Measurements from ENCODE around the gene U2AF2. TPM values are rescaled to one million over a fixed set of nuclear protein-coding genes. Genes with fewer than 3 reads are reported as not detected.

The U2AF2 gene
- total RNA-seq, 1 donor from 2014 or later, result 140 TPM

DNA sequence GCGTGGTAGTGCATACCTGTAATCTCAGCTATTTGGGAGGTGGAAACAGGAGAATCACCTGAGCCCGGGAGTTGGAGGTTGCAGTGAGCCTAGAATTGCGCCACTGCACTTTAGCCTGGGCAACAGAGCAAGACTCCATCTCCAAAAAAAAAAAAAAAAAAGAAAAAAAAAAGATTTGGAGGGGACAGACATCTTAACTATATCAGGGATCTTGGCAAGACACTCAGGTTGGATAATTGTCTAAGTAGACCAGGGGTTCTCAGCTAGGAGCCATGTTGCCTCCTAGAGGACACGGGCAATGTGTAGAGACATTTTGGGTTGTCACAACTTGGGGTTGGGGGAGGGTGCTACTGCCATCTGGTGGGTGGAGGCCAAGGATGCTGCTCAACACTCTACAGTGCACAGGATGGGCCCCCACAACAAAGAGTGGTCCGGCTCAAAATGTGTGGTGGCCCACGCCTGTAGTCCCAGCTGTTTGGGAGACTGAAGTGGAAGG is 15.9 kb upstream of the U2AF2 start:
- no peak for DNase-seq (ENCODE audit: low read depth)
- no peak overlapping the region for H3K4me3 ChIP-seq (ENCODE audit: low read depth, low read length)
- no peak for FAIRE-seq
- TF ChIP-seq, protein P1, sequence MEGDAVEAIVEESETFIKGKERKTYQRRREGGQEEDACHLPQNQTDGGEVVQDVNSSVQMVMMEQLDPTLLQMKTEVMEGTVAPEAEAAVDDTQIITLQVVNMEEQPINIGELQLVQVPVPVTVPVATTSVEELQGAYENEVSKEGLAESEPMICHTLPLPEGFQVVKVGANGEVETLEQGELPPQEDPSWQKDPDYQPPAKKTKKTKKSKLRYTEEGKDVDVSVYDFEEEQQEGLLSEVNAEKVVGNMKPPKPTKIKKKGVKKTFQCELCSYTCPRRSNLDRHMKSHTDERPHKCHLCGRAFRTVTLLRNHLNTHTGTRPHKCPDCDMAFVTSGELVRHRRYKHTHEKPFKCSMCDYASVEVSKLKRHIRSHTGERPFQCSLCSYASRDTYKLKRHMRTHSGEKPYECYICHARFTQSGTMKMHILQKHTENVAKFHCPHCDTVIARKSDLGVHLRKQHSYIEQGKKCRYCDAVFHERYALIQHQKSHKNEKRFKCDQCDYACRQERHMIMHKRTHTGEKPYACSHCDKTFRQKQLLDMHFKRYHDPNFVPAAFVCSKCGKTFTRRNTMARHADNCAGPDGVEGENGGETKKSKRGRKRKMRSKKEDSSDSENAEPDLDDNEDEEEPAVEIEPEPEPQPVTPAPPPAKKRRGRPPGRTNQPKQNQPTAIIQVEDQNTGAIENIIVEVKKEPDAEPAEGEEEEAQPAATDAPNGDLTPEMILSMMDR (IDR thresholded peaks at IDR 0.05; ENCODE audit: insufficient read depth, low read length, severe bottlenecking), result peak; percentile 50
- no peaks in the 10 kb centered on the region for H3K36me3 ChIP-seq (ENCODE audit: control insufficient read depth, insufficient read depth, low read length)
- H3K27me3 ChIP-seq (ENCODE audit: control insufficient read depth, insufficient read depth, low read length), result no peaks in the 10 kb centered on the region

DNA sequence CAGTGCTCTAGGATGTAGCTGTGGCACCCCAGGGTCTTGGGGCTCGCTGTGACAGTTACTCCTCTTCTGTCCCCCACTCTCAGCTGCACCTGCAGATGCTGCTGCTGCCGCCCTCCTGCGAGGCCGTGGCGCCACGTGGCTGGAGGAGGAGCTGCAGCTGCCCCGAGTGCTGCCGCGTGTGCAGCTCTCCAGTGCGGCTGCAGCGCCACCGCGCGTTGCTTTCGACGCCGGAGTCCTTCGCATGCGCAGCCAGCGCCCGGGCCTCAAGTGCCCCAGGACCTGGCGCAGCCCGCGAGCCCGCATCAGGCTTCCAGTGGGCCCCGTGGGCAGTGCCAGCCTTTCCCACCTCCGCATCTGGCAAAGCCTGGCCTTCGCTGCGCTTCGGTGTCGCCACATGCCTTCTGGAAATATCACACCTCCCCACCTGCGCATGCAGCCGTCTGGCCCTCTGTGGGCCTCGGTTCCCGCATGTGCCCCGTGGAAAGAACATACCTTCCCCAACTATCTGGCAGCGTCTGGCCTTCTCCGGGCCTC is 14.7 kb upstream of the U2AF2 start:
- Histone ChIP-seq H3K36me3 (ENCODE audit: control insufficient read depth, insufficient read depth, low read length) (peaks cover 3% of the 10 kb centered on the region), H3K27me3 (ENCODE audit: control insufficient read depth, insufficient read depth, low read length) (no peaks in the 10 kb centered on the region), H3K4me3 (ENCODE audit: low read depth, low read length) (peak overlapping the region; percentile 50)
- DNase-seq (ENCODE audit: low read depth), result no peak
- FAIRE-seq, result no peak
- TF ChIP-seq, protein P1 (IDR thresholded peaks at IDR 0.05; ENCODE audit: insufficient read depth, low read length, severe bottlenecking), result peak; percentile 74

DNA sequence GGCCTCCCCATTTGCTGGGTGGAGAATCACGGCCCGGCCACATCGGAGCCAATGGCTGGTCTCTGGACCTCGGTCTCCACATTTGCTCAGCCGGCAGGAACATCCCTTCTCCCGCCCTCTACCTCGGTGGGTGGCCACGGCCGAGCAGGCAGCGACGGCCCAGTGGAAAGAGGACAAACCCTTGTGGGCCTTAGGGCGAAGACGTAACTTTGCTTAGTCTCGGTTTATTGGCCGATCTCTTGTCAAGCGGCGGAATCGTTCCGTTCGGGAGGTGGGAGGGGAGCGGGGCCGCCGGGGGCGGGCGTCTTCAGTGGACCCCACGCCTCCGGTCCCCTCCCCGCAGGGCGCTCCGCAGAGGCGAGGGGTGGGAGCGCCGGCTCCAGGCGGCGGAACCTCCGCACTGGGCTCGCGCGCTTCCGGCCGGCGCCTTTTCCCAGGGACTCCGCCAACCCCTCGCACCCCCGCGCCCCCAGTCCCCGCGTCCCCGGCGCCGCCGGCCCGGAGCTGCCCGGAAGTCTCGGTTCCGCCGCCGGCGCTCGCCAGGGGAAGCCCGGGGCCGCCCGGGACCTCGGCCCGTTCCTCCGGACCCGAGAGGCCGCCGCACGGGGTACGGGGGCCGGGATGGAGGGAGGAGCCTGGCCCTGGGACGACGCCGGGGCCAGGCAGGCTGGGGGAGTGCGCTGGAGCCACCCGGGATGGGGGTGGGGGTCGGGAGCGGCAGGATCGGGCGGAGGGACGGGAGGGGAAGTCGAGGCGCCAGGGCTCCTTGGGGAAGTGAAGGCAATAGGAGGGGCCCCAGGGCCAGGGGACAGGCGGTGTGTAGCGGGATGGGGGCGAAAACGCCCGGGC is 14.0 kb upstream of the U2AF2 start, which contains the start of gene ZNF580:
ZNF580 (plus strand) TSS at position 426 of the 849 bp plus-strand sequence. CDS start 1,507 bp downstream, outside the sequence.
- Histone ChIP-seq H3K36me3 (ENCODE audit: control insufficient read depth, insufficient read depth, low read length) (peaks cover 3% of the 10 kb centered on the region), H3K4me3 (ENCODE audit: low read depth, low read length) (peak within 1 kb of the TSS; percentile 50), H3K27me3 (ENCODE audit: control insufficient read depth, insufficient read depth, low read length) (no peaks in the 10 kb centered on the region)
- TF ChIP-seq, protein P1 (IDR thresholded peaks at IDR 0.05; ENCODE audit: insufficient read depth, low read length, severe bottlenecking), result no peak
- FAIRE-seq (no peak), DNase-seq (ENCODE audit: low read depth) (no peak)

DNA sequence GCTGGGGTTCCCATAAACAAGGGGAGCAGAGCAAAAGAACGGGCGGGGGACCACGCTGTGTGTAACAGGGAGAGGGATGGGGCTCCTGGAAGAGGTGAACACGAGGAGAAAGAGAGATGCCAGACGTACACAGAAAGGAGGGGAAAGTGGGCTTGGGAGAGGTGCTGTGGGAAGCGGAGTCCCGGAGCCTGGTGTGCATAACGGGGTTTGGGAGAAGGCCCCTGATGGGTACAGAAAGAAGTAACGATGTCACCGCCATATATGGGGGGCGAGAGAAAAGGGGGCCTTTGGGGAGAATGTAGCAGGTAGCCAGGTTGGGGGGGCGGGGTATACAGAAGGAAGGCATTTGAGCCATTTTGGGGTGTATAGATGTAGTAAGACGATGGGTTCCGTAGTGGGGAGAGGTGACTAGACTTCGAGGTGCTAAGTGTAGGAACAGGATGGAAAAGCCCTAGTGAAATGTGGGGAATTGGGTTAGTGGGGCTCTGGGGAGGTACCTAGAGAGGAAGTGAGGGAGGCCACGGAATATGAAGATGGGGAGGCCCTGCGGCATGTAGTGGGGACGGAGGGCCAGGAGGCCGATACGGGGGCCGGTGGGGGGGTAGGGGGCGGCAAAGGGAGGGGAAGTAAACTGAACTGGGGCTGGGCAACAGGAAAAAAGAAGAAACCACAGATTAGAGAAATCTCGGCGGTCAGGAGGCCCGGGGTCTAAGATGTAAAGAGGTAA is 13.2 kb upstream of the U2AF2 start:
- Histone ChIP-seq H3K4me3 (ENCODE audit: low read depth, low read length) (peak overlapping the region; percentile 50), H3K36me3 (ENCODE audit: control insufficient read depth, insufficient read depth, low read length) (peaks cover 3% of the 10 kb centered on the region), H3K27me3 (ENCODE audit: control insufficient read depth, insufficient read depth, low read length) (no peaks in the 10 kb centered on the region)
- FAIRE-seq (no peak), DNase-seq (ENCODE audit: low read depth) (no peak)
- TF ChIP-seq, protein P1 (IDR thresholded peaks at IDR 0.05; ENCODE audit: insufficient read depth, low read length, severe bottlenecking), result no peak

DNA sequence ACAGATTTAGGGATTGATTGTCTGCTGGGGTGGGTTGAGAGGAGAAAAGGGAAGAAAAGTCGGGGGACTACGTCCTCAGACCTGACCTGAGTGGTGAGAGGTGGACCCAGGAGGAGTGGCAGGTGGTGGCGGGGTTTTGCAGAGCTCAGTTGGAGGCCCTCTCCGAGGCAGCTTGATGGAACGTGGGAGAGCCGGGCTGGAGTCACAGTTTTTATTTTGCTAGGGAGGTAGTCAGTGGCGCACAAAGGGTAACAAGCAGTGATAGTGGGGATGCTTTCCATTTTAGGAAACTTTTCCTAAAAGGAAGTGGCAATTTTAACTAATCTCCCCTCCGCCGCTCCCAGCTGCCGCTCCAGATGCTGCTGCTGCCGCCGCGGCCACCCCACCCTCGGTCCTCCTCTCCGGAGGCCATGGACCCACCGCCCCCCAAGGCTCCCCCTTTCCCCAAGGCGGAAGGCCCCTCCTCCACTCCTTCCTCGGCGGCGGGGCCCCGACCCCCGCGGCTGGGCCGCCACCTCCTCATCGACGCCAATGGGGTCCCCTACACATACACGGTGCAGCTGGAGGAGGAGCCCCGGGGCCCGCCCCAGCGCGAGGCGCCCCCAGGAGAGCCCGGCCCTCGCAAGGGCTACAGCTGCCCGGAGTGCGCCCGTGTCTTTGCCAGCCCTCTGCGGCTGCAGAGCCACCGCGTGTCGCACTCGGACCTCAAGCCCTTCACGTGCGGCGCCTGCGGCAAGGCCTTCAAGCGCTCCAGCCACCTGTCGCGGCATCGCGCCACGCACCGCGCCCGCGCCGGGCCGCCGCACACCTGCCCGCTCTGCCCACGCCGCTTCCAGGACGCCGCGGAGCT is 12.5 kb upstream of the U2AF2 start:
- Histone ChIP-seq H3K36me3 (ENCODE audit: control insufficient read depth, insufficient read depth, low read length) (peaks cover 3% of the 10 kb centered on the region), H3K27me3 (ENCODE audit: control insufficient read depth, insufficient read depth, low read length) (no peaks in the 10 kb centered on the region), H3K4me3 (ENCODE audit: low read depth, low read length) (peak overlapping the region; percentile 50)
- TF ChIP-seq, protein P1 (IDR thresholded peaks at IDR 0.05; ENCODE audit: insufficient read depth, low read length, severe bottlenecking), result no peak
- no peak for DNase-seq (ENCODE audit: low read depth)
- no peak for FAIRE-seq
